ENCODE data around the gene RMDN2. TPM values are rescaled to one million over a fixed set of nuclear protein-coding genes. Genes with fewer than 3 reads are reported as not detected.

RMDN2 gene
- total and polyA plus RNA-seq, 10 of the 15 experiments (the other 5 are each of a cell fraction or from before 2014, with no cell fraction given), result 2.6 to 12.4 (median 9.2) TPM

GRCh38 chr2:37877457-37878315 is 47.4 kb upstream of the RMDN2 start (continued):
- peak; percentile 91 for TF ChIP-seq RAD21 (IDR thresholded peaks at IDR 0.05; ENCODE audit: insufficient read depth, low read depth, low read length)
- TF ChIP-seq CHD4 (IDR thresholded peaks at IDR 0.05), result no peak
- no peak for TF ChIP-seq SUZ12 (IDR thresholded peaks at IDR 0.05; ENCODE audit: unreplicated experiment)
- TF ChIP-seq PAX5 (IDR thresholded peaks at IDR 0.05; ENCODE audit: borderline replicate concordance, low read depth, low read length), result no peak
- TF ChIP-seq TAF1 (IDR thresholded peaks at IDR 0.05; ENCODE audit: borderline replicate concordance, low read depth, low read length), result no peak
- TF ChIP-seq MEF2B (IDR thresholded peaks at IDR 0.05; ENCODE audit: partially characterized antibody, poor library complexity, severe bottlenecking), result no peak
- 0 out of 2 replicates have a peak, but pooled peaks have one; percentile 17 for TF ChIP-seq ZNF592 (IDR thresholded peaks at IDR 0.05)
- no peak for TF ChIP-seq EGR1 (IDR thresholded peaks at IDR 0.05; ENCODE audit: borderline replicate concordance in 1 of 2, low read depth in 2 of 2, low read length in 2 of 2)
- no peak for TF ChIP-seq E4F1 (IDR thresholded peaks at IDR 0.05; ENCODE audit: borderline replicate concordance, partially characterized antibody)
- TF ChIP-seq NFXL1 (IDR thresholded peaks at IDR 0.05; ENCODE audit: borderline replicate concordance), result no peak
- no peak for TF ChIP-seq BHLHE40 (IDR thresholded peaks at IDR 0.05; ENCODE audit: borderline replicate concordance in 1 of 2, low read depth in 2 of 2, low read length in 1 of 2)
- no peak for TF ChIP-seq NFIC (IDR thresholded peaks at IDR 0.05; ENCODE audit: low read depth, low read length)
- no peak for TF ChIP-seq ZNF207 (IDR thresholded peaks at IDR 0.05; ENCODE audit: borderline replicate concordance)
- TF ChIP-seq FOXK2 (IDR thresholded peaks at IDR 0.05), result no peak
- no peak for TF ChIP-seq BACH1 (IDR thresholded peaks at IDR 0.05; ENCODE audit: borderline replicate concordance)
- TF ChIP-seq IRF4 (IDR thresholded peaks at IDR 0.05; ENCODE audit: low read depth, low read length), result no peak
- TF ChIP-seq IKZF2 (IDR thresholded peaks at IDR 0.05), result 0 out of 4 replicates have a peak, but pooled peaks of 1 of the 2 experiments have one; percentile 18
- TF ChIP-seq ELK1 (IDR thresholded peaks at IDR 0.05; ENCODE audit: low read depth, low read length), result no peak
- no peak for TF ChIP-seq MYB (IDR thresholded peaks at IDR 0.05; ENCODE audit: borderline replicate concordance, low read depth, low read length)
- no peak for TF ChIP-seq MXI1 (IDR thresholded peaks at IDR 0.05; ENCODE audit: low read depth, low read length)
